Stimulated activated CD8-positive, alpha-beta memory T cell treated with anti-CD3 and anti-CD28 coated beads, Interleukin-12 subunit alpha, Interleukin-12 subunit beta, amount 100 ng/mL, for 4 hours (primary cell): ENCODE measurements around the gene ZCCHC7.

Experiments used
- DNase-seq: peaks from one replicate; pipeline ENCODE4 v3.0.0-alpha.2; 2020; ENCODE audit warnings: low read depth

The ZCCHC7 gene

DNA sequence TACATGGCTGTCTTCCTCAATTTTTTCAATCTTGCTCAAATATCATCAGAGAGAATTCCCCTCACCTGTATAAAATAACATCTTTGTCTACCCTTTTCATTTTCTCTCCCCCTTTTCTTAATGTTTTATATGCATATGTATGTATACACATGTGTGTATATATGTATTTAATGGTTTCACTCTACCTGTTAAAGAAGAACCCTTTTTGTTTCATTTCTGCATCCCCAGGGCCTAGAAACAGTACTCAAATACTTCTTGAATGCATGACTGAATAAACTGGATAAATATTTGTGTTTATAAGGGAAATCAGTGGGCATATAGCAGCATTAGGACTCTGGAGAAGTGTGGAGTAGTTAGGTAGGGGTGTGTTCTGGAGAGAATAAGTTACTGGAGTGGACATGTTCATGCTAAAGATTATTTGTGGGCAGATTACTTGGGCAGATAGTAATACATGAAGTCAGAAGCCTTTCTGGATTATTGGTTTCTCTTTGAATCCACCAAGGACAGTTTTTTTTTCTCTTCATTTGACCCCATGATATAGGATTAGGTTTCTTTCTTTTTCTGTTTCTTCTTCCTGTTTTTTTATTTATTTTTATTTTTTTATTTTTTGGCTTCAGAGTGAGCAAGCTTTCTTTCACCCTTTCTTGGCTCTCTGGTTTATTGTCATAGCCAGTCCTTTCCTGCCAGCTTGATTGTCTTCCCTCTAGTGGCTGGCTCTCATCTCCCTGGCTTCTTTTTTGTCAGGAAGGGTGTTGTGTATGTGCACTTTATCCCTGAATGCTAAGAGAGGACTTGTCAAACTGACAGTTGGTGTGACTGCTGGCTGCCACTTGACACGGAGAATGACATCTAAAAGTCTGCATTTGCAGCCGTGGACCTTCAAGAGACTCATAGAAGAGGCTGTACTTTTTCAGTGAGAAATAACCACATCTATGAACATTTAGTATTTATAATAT is 89.3 kb downstream of the ZCCHC7 start:
- no peak for DNase-seq

DNA sequence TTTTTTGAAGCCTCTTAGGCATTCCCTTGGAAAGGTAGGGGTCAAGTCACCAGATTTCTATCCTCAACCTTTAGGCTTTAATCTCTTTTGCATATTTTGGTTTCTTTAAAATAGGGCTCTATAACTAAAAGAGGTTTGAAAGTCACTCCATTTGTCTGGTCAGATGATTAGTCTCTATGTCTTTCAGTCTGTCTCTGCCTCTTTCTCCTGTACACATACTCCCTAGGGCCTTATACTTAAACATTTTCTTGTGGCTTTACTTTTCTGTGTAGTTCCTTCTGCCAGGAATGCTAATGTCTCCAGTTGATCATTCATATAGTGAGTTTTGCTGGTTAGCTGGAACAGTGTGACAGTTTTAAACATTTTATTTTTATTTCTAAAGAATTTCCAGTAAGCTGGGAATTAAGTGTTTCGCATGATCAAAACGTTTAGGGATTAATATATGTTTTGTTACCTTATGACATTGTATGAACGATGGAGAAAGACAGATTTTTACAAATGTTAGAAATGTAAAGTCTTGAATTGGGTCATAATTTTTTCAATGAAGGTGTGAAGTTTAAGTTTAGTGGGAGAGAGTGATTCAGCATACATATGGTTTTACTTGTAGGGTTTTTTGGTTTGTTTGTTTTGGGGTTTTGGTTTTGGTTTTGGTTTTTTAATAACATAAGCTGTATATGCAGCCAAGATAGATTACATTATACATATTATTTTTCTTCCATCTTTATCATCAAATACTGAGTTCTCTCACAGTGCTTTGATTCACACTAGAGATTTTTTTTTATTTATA is 90.6 kb downstream of the ZCCHC7 start:
- DNase-seq = no peak

DNA sequence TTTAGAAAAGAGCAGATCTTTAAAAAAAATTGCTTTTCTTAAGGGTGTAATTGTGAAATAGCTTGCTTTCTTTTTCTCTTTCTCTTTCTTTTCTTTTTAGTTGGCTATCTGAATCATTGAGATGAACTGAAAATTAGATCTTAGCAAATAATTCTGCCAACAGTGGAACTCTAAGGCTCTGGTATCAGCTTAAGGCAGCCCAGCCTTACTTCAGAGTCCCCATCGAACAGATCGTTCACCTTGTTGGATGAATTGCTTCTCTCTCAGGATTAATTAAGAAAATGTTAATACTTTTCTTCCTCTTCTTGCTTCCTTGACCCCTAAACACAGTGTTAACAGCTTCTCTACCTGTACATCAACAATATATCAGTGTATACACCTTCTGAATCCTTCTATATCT is 92.1 kb downstream of the ZCCHC7 start:
- no peak for DNase-seq

DNA sequence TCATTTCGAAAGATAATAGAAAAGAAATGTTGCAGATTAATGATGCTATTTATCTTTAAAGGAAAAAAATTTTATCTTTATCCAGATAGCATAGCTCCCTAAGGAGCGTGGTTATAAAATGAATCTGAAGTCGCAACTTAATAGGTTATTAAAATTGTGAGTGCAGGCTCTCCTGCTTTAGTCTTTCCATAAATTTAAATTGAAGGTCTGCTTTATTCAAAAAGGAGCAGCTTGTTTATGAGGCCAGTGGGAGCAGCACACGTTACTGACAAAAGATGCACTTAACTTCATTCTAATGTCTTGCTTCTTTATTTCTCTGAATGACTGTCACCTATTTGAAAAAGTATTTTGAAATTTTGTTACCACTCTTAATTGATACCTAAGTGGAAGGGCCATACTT is 95.0 kb downstream of the ZCCHC7 start:
- no peak for DNase-seq

DNA sequence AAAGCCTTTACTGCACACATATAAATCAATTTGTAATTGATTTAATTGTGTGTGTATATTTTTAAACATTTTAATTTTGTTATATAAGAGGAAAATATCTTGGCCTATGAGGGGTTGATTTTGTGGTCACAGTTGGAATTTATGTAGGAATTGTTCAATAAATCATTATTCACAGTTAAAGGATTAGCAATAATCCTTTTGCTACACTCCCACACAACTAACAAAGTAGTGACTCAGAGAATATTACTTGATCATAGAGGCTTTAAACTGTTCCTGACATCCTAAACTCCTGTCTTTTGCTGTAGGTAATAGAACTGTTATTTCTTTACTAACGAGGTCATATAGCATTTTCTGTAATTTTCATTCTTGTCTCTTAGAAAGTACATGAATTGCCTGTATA is 95.5 kb downstream of the ZCCHC7 start:
- DNase-seq = no peak

DNA sequence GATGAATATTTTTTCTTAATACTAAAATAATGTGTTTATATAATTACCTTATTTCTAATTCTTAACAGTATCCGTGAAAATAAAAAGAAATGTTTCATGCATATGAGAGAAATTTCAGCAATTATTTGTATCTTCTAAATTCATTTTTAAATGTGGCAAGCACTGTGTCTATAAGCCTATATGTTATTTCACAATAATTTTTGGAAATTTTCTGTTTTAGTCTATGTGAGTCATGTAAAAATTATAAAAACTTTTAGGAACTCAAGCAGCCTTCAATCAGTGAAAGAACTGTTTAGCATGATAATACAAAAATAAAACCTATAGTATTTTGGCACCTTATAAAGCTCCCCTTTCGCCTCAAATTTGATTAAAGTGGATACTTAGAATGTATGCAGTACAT is 96.8 kb downstream of the ZCCHC7 start:
- no peak for DNase-seq

DNA sequence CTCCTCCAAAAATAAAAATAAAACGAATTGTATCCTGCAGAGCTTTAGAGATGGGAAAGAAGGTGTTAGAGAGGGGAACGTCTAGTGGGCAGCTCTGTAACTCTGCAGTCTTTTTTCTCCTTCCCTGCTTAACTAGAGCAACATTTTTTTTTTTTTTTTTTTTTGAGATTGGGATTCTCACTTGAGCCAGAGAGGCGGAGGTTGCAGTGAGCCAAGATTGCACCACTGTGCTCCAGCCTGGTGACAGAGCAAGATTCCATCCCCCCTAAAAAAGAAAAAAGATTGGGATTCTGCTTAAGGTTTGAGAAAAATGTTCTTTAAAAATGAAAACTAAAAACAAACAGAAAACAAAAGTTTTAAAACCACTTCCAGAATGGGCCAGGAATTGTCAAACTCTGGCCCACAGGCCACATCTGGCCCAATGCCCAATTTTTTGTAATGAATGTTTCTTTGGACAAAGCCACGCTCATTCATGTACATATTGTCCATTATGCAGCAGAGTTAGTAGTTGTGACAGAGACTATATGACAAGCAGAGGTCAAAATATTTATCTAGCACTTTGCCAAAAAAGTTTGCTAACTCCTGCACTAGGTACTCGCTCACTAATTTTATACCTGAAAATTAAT is 98.5 kb downstream of the ZCCHC7 start:
- DNase-seq = no peak

DNA sequence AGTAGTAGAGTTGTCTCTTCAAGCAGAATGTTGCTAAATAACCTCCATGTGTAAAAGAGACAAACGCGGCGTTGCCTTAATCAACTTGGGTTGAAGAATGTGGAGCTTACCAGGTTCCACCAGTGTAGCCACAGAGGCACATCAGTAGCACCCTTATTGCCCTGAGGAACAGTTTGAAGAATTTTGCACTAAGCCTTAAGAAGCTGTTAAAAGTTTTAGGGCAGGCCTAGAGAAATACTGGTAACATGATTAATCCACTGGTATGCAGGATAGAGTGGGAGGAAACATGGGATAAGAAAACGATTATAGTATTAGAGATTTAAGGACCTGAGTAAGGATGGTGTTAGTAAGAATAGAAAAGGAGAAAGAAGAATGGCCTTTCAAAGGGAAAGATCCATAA is 100.6 kb downstream of the ZCCHC7 start:
- DNase-seq = no peak

DNA sequence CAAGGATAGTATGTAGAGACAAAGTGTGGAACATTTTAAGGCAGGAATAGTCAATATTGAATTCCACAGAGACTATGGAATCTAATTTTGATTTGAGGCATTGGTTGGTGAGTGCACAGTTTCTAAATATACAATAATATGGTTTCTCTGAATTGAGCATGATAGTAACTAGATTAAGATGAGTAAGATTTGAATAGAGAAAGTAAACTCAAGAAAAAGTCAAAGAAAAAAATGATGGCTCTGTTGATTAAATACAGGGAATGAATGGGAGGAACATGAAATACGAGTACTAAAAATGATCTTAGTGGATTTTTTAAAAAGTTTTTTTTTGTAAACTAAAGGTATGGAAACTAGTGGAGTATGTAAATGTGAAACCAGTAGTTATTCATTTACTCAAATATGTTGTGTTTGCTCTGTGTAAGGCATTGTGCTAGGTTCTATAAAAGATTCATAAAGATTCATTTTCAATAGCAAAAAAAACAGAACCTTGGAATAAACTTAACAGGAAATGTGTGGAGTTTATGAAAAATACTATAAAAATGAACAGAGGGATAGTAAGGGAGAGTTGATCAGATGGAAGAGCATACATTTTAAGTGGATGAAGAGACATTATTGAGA is 101.2 kb downstream of the ZCCHC7 start:
- DNase-seq = no peak

DNA sequence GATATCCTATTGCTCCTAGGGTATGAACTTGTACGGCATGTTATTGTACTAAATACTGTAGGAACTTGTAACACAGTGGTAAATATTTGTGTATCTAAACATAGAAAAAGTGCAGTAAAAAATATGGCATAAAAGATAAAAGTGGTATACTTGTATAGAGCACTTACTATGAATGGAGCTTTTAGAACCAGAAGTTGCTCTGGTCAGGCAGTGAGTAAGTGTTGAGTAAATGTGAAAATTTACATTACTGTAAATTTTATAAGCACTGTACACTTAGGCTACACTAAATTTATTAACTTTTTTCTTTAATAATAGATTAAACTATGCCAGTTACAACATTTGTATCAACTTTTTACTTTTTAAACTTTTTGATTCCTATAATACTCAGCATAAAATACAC is 109.1 kb downstream of the ZCCHC7 start:
- DNase-seq = no peak

DNA sequence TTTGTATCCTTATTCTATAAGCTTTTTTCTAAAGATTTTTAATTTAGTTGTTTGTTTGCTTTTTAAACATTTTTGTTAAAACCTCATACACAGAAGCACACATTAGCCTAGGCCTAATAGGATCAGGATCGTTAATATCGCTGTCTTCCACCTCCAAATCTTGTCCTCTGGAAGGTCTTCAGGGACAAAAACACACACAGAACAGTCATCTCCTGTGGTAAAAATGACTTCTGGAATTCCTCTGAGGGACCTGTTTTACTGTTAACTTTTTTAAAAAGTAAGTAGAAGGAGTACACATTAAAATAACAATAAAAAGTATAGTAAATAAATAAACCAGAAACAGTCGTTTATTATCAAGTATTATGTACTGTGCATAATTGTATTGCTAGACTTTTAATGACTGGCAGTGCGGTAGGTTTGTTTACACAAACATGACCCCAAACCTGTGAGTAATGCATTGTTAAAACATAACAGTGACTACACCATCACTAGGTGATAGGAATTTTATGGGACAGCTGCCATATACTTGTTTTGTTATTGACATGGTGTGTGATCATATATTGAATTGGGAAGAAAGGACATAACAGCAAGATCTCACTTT is 109.6 kb downstream of the ZCCHC7 start:
- no peak for DNase-seq

DNA sequence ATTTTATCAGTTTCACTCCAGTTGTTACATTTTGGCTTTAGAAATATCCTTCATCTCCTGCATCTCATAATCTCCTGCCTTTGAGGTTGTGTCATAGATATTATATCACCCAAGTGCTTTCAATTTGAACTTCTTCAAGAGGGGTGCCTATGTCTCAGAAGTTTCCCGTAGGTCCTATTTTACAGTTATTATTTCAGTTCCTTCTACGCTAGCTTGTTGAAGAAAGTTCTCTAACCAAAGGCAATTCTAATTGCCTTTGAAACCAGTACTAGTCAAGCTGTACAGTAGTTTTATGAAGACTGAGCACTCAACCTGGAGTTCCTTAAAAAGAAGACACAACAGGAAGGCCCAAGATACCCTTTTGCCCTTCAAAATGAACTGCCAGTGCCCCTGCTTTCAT is 116.4 kb downstream of the ZCCHC7 start:
- DNase-seq = no peak

DNA sequence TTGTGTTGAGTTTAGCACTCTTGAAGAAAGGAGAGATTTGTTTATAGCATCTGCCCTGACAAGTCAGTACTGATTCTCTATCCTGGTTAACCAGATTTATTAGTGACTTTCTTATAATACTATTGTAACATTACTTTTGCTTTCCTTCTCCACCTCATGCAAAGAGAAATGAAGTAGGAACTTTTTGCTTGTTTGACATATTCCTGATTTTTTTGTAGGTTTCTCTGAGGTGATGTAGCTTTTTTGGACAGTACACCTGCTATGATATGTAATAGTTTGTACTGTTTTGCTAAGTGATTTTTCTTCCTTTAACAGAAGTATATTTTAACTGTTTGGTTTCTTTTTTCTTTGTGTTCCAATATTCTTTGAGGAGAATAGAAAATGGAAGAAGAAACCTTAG is 117.7 kb downstream of the ZCCHC7 start:
- DNase-seq = no peak

DNA sequence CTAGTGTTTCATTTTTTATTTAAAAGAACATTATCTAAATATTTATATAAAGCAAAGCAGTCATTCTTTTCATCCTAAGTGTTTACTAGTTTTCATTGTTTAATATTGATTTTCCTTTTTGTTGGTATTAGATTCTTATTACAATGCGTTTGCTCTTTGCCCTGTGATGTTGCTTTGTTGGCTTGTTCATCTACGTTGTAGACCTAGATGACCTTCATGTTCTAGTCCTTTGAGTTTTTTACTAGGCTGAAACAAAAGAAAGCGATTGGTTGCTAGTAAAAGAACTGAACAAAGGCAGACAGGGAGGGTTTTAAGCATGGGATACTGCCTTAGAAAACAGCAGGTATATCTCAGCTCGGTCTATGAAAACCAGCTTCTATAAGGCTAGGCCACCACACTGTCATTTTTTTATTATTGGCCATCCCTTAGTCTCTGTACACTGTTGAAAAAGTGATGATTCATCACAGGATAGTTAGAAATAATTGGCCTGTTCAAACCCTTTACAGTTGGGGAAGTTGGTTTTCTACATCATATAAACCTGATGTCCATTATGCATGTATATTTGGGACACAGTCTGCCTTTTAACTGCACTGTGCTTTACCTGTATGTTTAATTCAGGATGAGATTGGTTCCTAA is 119.0 kb downstream of the ZCCHC7 start:
- DNase-seq = no peak

DNA sequence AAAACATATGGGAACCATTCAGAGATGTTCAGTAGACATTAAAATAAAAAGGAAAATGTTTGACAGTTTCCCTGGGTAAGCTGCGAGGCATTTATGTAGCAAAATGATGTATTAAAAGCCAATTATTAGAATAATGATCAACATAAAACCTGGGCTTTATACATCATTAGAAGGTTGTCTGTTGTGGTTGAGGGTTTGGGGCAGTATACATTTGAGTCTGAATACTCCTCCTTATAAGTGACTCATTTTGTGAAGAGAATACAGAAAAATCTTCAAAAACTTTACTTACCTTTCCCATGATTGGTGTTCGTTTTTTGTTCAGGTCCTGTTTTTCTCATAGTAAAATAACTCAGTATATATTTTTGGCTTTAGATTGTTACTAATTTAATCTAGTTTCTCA is 119.5 kb downstream of the ZCCHC7 start:
- no peak for DNase-seq

DNA sequence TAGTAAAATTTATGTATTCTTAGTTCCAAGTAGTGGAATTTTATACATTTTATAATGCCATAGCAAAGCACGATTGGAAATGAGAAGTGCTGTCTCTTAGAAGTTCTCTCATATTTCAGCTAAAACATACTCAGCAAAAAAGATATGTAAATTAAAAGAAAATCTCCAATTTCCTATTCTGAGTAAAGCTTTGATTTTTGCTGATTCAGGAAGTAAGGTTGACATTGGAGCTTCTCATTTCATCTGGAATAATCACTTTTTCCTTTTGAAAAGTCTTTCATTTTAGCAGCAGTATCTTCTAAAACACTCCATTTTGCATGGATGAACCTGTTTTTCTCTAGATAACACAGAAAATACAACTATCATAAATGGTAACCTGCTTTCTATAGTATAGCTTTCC is 121.0 kb downstream of the ZCCHC7 start:
- DNase-seq = no peak

DNA sequence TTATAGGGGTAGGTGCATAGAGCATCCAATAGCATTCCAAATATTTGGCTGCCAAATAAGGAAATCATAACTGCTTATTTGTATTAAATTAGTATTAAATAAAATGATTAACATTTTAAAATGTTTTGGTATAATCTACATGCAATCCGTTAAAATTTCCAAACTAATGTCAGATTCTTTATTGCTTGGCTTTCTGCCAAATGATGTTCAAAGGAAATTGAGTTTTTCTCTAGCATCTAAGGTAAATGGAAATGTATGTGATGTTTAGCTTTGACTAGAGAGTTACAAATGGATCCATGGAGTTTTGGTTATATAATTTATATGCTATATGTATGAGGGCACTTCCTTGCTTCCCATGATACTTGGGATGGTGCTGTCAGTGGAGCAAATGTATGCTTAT is 121.7 kb downstream of the ZCCHC7 start:
- DNase-seq = no peak

DNA sequence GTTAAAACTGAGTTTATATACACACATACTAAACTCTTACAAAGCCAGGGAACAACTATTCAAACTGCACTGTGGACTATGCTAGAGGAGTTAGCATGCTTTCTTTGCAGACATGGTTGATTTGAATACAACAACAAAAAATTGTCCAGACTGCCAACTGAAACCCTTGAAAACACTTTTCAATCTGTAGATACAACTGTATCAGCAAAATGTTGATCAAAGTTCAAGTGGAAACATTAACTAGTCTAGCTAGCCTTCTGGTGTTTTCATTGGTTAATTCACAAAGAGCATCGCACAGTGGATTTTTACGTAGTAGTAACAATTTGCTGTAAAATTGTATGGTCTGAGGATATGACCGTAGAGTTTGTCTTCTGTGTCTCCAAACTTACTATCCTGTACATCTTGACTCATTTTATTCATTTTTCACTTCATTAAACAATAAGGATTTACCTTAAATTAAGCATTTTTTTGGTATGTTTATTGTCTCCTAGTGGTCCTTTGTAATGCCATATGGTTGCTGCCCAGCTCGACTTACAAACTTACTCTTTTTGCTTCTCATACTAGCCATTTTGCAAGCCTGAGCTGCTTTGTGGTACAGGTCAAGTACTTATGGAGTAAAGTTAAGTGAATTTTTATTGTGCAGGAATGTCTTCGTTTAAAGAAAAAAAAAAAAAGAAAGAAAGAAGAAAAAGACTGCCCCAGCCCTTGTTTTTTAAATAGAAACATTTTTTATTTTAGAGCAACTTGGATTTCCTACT is 123.4 kb downstream of the ZCCHC7 start:
- DNase-seq = no peak

DNA sequence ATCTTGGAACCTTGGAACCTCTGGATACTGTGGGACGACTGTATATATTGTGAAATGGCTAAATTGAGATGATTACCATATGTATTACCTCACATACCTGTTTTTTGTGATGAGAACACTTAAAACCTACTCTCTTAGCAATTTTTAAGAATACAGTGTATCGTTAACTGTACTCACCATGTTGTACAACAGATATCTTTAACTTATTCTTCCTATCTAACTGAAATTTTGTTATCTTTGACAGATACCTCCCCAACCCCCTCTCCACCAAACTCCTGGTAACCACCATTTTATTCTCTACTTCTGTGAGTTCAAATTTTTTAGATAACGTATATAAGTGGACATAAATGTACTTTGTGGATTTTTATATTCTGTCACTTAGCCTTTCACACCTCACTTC is 126.5 kb downstream of the ZCCHC7 start:
- no peak for DNase-seq

DNA sequence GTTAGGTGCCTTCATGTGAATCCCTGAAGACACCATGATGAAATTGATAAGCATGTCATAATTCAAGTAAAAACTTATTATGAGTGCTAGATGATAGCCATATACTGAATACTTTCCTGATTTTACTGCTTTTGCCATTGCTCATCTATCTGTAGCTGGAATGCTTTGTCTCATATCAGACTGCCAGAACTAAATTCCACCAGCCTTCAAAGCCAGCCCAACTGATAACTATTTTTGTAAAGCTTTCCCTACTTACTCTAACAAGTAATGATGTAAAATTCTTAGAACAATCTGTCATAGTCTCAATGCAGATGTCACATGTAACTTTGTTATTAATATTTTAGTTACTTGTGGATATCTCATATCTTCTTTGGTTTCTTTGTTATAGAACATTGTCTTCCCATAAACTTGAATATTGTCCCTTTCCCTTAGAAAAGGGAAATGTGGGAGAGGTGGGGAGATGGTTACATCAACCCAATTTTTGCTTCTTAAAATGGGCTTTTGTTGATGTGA is 128.3 kb downstream of the ZCCHC7 start:
- no peak for DNase-seq

DNA sequence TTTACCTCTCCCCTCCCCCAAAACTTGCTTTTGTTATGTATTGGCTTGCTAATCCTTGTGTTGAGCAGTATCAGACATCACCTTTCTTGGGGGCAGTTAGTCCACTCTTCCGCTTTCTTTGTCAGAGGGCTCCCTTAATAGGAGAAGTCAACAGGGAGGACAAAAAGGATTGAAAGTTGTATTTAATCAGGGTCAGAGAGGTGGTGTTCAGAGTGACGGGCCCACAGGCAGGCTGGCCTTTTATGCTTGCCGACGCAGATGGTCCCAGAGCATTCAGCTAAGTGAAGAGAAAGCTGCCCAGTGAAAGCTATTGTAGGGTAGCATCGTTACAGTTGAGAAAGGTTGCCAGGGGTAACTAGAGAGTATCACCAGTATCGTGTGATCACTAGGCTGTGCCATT is 131.1 kb downstream of the ZCCHC7 start:
- no peak for DNase-seq
